Measurements from ENCODE around the gene FAM209B.
A peak's percentile ranks its signal among the peaks of the same experiment; 100 is the strongest.

FAM209B gene

DNA sequence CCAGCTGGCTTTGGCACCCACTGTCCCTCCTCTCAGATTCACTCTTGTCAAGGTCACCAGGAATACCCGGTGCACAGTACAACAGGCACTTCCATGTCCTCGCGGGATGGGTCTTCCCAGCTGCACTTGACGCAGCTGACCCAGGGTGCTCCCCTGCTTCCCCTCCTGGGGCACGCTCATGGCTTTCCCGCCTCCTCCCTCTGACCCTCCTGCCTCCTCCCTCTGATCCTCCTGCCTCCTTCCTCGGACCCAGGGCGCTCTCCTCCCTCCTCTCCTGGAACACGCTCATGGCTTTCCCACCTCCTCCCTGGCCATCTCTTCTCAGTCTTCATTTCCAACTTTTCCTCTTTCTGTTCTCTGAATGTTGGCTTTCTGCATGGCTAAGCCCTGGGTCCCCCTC lies 42.1 kb downstream of the FAM209B start:
- H3K36me3 ChIP-seq (ENCODE audit: insufficient read depth, low read length) = no peaks in the 10 kb centered on the region
- DNase-seq (ENCODE audit: low read depth, low spot score) = no peak
- no peak overlapping the region for H3K4me3 ChIP-seq
- no peak overlapping the region for H3K27ac ChIP-seq
- no peak overlapping the region for H3K9ac ChIP-seq (ENCODE audit: insufficient read length)
- TF ChIP-seq FOXP2 (optimal IDR thresholded peaks at IDR 0.05; ENCODE audit: control extremely low read depth, extremely low read length, insufficient read depth) (no peak), POLR2AphosphoS5 (IDR thresholded peaks at IDR 0.05; ENCODE audit: borderline replicate concordance, low read depth, low read length) (no peak), EZH2 (IDR thresholded peaks at IDR 0.05) (no peak)
- H3K9me3 ChIP-seq (ENCODE audit: low read depth, low read length) = no peaks in the 10 kb centered on the region

DNA sequence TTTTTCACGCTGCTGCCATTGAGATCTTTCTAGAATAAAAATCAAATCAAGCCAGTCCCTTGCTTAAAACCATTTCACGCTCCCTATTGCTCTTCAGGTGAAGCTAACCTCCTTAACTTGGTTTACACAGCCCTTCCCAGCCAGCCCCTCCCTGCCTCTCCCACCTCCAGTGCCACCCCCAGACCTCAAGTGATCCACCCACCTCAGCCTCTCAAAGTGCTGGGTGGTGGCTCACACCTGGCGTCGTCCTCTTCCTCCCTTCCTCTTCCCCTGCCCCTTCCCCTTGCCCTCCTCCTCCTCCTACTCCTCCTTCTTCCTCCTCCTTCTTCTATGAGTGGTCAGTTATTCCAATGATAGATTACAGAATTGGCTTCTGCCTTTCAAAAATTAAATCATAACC lies 42.9 kb downstream of the FAM209B start:
- H3K36me3 ChIP-seq (ENCODE audit: insufficient read depth, low read length) = no peaks in the 10 kb centered on the region
- TF ChIP-seq FOXP2 (optimal IDR thresholded peaks at IDR 0.05; ENCODE audit: control extremely low read depth, extremely low read length, insufficient read depth) (no peak), POLR2AphosphoS5 (IDR thresholded peaks at IDR 0.05; ENCODE audit: borderline replicate concordance, low read depth, low read length) (no peak), EZH2 (IDR thresholded peaks at IDR 0.05) (no peak)
- no peaks in the 10 kb centered on the region for H3K9me3 ChIP-seq (ENCODE audit: low read depth, low read length)
- H3K4me3 ChIP-seq = no peak overlapping the region
- no peak overlapping the region for H3K27ac ChIP-seq
- DNase-seq (ENCODE audit: low read depth, low spot score) = no peak
- H3K9ac ChIP-seq (ENCODE audit: insufficient read length) = no peak overlapping the region

DNA sequence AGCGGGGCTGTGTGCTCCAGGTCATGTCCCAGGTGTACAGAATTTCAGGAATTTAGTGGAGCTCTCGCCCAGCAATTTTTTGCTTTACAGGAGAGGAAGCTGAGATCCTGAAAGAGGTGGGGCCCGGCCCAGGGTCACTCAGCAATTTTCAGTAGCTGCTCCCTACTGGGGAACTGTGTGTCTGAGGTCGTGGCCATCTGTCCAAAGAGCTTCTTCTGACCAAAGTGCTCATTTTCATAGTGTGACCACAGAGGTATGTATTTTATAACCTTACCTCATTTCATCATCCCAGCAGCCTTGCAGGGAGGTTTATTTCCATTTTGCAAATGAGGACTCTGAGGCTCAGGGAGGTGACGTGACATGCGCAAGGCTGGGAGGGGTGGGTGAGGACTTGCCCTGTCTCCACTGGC lies 46.3 kb downstream of the FAM209B start:
- no peaks in the 10 kb centered on the region for H3K9me3 ChIP-seq (ENCODE audit: low read depth, low read length)
- no peak overlapping the region for H3K9ac ChIP-seq (ENCODE audit: insufficient read length)
- TF ChIP-seq POLR2AphosphoS5 (IDR thresholded peaks at IDR 0.05; ENCODE audit: borderline replicate concordance, low read depth, low read length) = no peak
- no peak for TF ChIP-seq FOXP2 (optimal IDR thresholded peaks at IDR 0.05; ENCODE audit: control extremely low read depth, extremely low read length, insufficient read depth)
- TF ChIP-seq EZH2 (IDR thresholded peaks at IDR 0.05) = no peak
- H3K4me3 ChIP-seq = no peak overlapping the region
- no peak for DNase-seq (ENCODE audit: low read depth, low spot score)
- no peak overlapping the region for H3K27ac ChIP-seq
- no peaks in the 10 kb centered on the region for H3K36me3 ChIP-seq (ENCODE audit: insufficient read depth, low read length)

DNA sequence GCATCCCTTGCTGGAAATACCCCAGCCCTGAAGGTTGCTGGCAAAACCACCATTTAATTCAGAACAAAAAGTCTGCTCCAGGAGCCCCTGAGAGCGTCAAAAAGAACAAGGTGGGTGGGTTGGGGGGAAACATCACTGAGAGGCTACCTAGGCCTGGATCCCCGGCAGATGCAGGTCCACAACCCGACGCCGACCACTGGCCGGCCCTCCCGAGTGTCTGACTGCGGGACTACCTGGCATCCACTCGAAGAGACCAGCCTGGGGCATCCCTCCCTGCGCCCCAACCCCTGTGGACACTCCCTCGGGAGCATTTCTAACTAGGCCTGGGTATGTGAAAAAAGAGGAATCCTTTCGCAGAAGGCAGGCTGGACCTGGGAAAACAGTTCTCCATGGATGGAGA lies 47.2 kb downstream of the FAM209B start:
- no peaks in the 10 kb centered on the region for H3K36me3 ChIP-seq (ENCODE audit: insufficient read depth, low read length)
- H3K27ac ChIP-seq = no peak overlapping the region
- TF ChIP-seq FOXP2 (optimal IDR thresholded peaks at IDR 0.05; ENCODE audit: control extremely low read depth, extremely low read length, insufficient read depth) = no peak
- TF ChIP-seq EZH2 (IDR thresholded peaks at IDR 0.05) = peak; percentile 5
- H3K9me3 ChIP-seq (ENCODE audit: low read depth, low read length) = no peaks in the 10 kb centered on the region
- H3K4me3 ChIP-seq = no peak overlapping the region
- no peak for DNase-seq (ENCODE audit: low read depth, low spot score)
- H3K9ac ChIP-seq (ENCODE audit: insufficient read length) = no peak overlapping the region

DNA sequence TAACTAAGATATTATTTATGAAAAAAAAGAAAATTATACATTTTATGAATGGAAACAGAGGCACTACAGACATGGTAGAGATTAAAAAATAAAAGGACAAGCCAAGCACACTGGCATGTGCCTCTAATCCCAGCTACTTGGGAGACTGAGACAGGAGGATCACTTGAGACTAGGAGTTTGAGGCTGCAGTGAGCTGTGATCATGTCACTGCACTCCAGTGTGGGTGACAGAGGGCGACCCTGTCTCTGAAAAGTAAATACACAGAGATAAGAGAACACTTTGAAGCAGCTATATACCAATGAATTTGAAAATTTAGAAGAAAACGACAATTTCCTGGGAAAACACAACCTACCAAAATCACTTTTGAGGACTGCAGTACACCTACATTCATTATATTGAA lies 48.7 kb downstream of the FAM209B start:
- Histone ChIP-seq H3K36me3 (ENCODE audit: insufficient read depth, low read length) (no peaks in the 10 kb centered on the region), H3K27ac (no peak overlapping the region), H3K9me3 (ENCODE audit: low read depth, low read length) (no peaks in the 10 kb centered on the region), H3K9ac (ENCODE audit: insufficient read length) (no peak overlapping the region), H3K4me3 (no peak overlapping the region)
- DNase-seq (ENCODE audit: low read depth, low spot score) = no peak
- TF ChIP-seq POLR2AphosphoS5 (IDR thresholded peaks at IDR 0.05; ENCODE audit: borderline replicate concordance, low read depth, low read length) (no peak), FOXP2 (optimal IDR thresholded peaks at IDR 0.05; ENCODE audit: control extremely low read depth, extremely low read length, insufficient read depth) (no peak)

DNA sequence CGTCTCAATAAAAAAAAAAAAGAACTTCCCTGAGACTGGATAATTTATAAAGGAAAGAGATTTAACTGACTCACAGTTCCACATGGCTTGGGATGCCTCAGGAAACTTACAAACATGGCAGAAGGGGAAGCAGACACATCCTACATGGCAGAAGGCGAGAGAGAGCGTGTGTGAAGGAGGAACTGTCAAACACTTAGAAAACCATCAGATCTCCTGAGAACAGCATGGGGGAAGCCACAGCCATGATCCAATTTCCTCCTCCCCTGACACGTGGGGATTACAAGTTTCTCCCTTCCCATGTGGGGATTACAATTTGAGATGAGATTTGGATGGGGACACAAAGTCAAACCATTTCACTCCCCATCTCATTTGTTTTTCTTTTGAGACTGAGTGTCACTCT lies 49.5 kb downstream of the FAM209B start:
- H3K9ac ChIP-seq (ENCODE audit: insufficient read length) = no peak overlapping the region
- H3K4me3 ChIP-seq = no peak overlapping the region
- H3K36me3 ChIP-seq (ENCODE audit: insufficient read depth, low read length) = no peaks in the 10 kb centered on the region
- TF ChIP-seq FOXP2 (optimal IDR thresholded peaks at IDR 0.05; ENCODE audit: control extremely low read depth, extremely low read length, insufficient read depth) (no peak), EZH2 (IDR thresholded peaks at IDR 0.05) (no peak), POLR2AphosphoS5 (IDR thresholded peaks at IDR 0.05; ENCODE audit: borderline replicate concordance, low read depth, low read length) (no peak)
- no peak overlapping the region for H3K27ac ChIP-seq
- DNase-seq (ENCODE audit: low read depth, low spot score) = no peak
- no peaks in the 10 kb centered on the region for H3K9me3 ChIP-seq (ENCODE audit: low read depth, low read length)

DNA sequence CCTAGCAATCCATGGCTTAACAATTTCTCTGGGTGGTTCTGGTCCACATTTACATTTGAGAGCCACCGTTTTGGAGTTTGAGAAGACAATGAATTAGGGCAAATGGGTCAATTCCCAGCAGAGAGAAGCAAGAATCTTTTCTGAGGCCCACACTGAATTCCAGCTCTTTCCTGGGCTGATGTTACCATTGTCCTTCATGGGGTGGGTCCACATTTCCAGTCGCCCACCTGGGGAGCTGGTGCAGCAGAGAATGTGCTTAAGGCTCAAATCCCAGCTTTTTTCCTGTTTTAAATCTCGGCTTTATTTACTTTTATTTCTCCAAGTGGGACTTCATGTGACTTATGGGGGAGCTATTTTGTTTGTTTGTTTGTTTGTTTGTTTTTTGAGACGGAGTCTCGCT lies 51.9 kb downstream of the FAM209B start:
- H3K27ac ChIP-seq = no peak overlapping the region
- H3K9ac ChIP-seq (ENCODE audit: insufficient read length) = no peak overlapping the region
- no peak overlapping the region for H3K4me3 ChIP-seq
- no peak for DNase-seq (ENCODE audit: low read depth, low spot score)
- TF ChIP-seq POLR2AphosphoS5 (IDR thresholded peaks at IDR 0.05; ENCODE audit: borderline replicate concordance, low read depth, low read length) = no peak
- TF ChIP-seq FOXP2 (optimal IDR thresholded peaks at IDR 0.05; ENCODE audit: control extremely low read depth, extremely low read length, insufficient read depth) = no peak
- no peak for TF ChIP-seq EZH2 (IDR thresholded peaks at IDR 0.05)
- H3K36me3 ChIP-seq (ENCODE audit: insufficient read depth, low read length) = no peaks in the 10 kb centered on the region
- no peaks in the 10 kb centered on the region for H3K9me3 ChIP-seq (ENCODE audit: low read depth, low read length)
